ENCODE data around the gene CLTC.

GRCh38 chr17:59647288-59647687 lies 27.6 kb downstream of the CLTC start:
- TF ChIP-seq EZH2 (IDR thresholded peaks at IDR 0.05; ENCODE audit: insufficient read depth, poor library complexity, severe bottlenecking) (no peak), EZH2phosphoT487 (IDR thresholded peaks at IDR 0.05; ENCODE audit: insufficient read depth, low read depth) (no peak)

All from GM23248 (cell line).